ENCODE results near the gene ABLIM2. TPM values are rescaled to one million over a fixed set of nuclear protein-coding genes. Genes with fewer than 3 reads are reported as not detected.

ABLIM2 gene
- total and polyA plus RNA-seq, 2 of the 8 experiments (the other 6 are each of a cell fraction or from before 2014, with no cell fraction given) = 2.8 to 3.0 TPM

GRCh38 chr4:8028368-8028767 lies 130.2 kb downstream of the ABLIM2 start:
- Histone ChIP-seq H3K4me1 (replicated peaks in 1 of 4; ENCODE audit: control insufficient read depth in 3 of 4, insufficient read depth in 4 of 4, low read length in 3 of 4) (peaks cover 0 to 3% (median 1%) of the 10 kb centered on the region in 4 experiments; a peak in 3 of 7 replicates), H3K4me2 (ENCODE audit: insufficient read depth in 1 of 2, low read depth in 2 of 2, low read length in 2 of 2) (no peak overlapping the region), H2AFZ (ENCODE audit: low read length) (no peak overlapping the region), H3K14ac (ENCODE audit: insufficient read length) (no peak overlapping the region), H2BK120ac (replicated peaks; ENCODE audit: low read depth, low read length) (no peak overlapping the region), H3K79me1 (ENCODE audit: low read depth, low read length) (no peaks in the 10 kb centered on the region), H3K79me2 (ENCODE audit: control insufficient read depth in 1 of 2, insufficient read depth in 2 of 2, low read length in 2 of 2) (no peaks in the 10 kb centered on the region), H3K27ac (ENCODE audit: low read depth, low read length) (no peak overlapping the region), H4K91ac (replicated peaks; ENCODE audit: insufficient read length, low read length) (no peak overlapping the region), H3K9me3 (ENCODE audit: insufficient read depth in 2 of 2, low read depth in 1 of 2, low read length in 1 of 2) (no peaks in the 10 kb centered on the region), H3K23ac (ENCODE audit: insufficient read length) (no peak overlapping the region), H2BK15ac (ENCODE audit: low read length) (0 out of 2 replicates have a peak overlapping the region, but pooled peaks have one; percentile 8), H4K5ac (ENCODE audit: insufficient read length, low read depth, low read length) (no peak overlapping the region), H3K36me3 (ENCODE audit: control insufficient read depth in 2 of 4, insufficient read depth in 4 of 4, low read length in 3 of 4) (no peaks in the 10 kb centered on the region), H4K8ac (ENCODE audit: extremely low read depth, insufficient read depth, low read length) (no peak overlapping the region), H3K56ac (replicated peaks; ENCODE audit: insufficient read length, low read depth, low read length) (no peak overlapping the region), H3K4me3 (ENCODE audit: extremely low read depth in 1 of 4, insufficient read depth in 2 of 4, low read depth in 3 of 4, low read length in 4 of 4) (no peak overlapping the region), H3K18ac (ENCODE audit: extremely low read depth, low read length) (no peak overlapping the region), H2BK5ac (ENCODE audit: low read depth, low read length) (no peak overlapping the region), H2BK12ac (ENCODE audit: low read depth, low read length) (no peak overlapping the region), H2BK20ac (ENCODE audit: low read length) (no peak overlapping the region; the same call in 1 of the 2 replicates), H3K23me2 (ENCODE audit: low read depth, low read length) (peaks cover 2% of the 10 kb centered on the region; the same call in 1 of the 2 replicates), H3K9ac (replicated peaks in 1 of 4; ENCODE audit: extremely low read depth in 1 of 4, low read depth in 3 of 4, low read length in 3 of 4) (no peak overlapping the region), H3K4ac (replicated peaks; ENCODE audit: insufficient read length, low read depth, low read length) (no peak overlapping the region), H3K27me3 (replicated peaks in 1 of 4; ENCODE audit: control insufficient read depth in 3 of 4, extremely low read depth in 1 of 4, insufficient read depth in 3 of 4, low read length in 3 of 4) (no peaks in the 10 kb centered on the region; a peak in 1 of 7 replicates), H2AK5ac (ENCODE audit: low read depth, low read length) (no peak overlapping the region), H4K20me1 (replicated peaks in 1 of 2; ENCODE audit: control insufficient read depth in 1 of 2, insufficient read depth in 2 of 2, low read length in 2 of 2) (no peaks in the 10 kb centered on the region)
- ChIA-PET CTCF (ENCODE audit: partially characterized antibody) (interaction anchor here (0.6 to 1.6 kb wide), 3 partner anchors 20 to 40 kb away, joined by 3 to 5 read pairs (median 3); no protein-coding TSS in a partner anchor), POLR2A (ENCODE audit: partially characterized antibody) (no interaction called here)
- TF ChIP-seq HDAC6 (IDR thresholded peaks at IDR 0.05; ENCODE audit: low read depth, low read length) (no peak), EZH2 (IDR thresholded peaks at IDR 0.05; ENCODE audit: low read depth, low read length, severe bottlenecking) (no peak), TBP (IDR thresholded peaks at IDR 0.05; ENCODE audit: low read depth, low read length) (no peak), SAP30 (IDR thresholded peaks at IDR 0.05; ENCODE audit: insufficient read depth, insufficient replicate concordance, low read length) (no peak), SRF (IDR thresholded peaks at IDR 0.05; ENCODE audit: low read depth, low read length) (no peak), CREB1 (IDR thresholded peaks at IDR 0.05) (no peak), TCF12 (IDR thresholded peaks at IDR 0.05; ENCODE audit: low read depth, low read length) (no peak), RNF2 (IDR thresholded peaks at IDR 0.05; ENCODE audit: borderline replicate concordance, low read depth, low read length, missing control alignments, poor library complexity, severe bottlenecking) (no peak), KDM5A (IDR thresholded peaks at IDR 0.05; ENCODE audit: low read length) (no peak), HDAC2 (IDR thresholded peaks at IDR 0.05; ENCODE audit: borderline replicate concordance in 1 of 2, low read depth in 2 of 2, low read length in 2 of 2) (no peak), PHF8 (conservative IDR thresholded peaks at IDR 0.05; ENCODE audit: low read depth, low read length) (no peak), POLR2A (IDR thresholded peaks at IDR 0.05; ENCODE audit: control extremely low read depth in 1 of 2, low read depth in 2 of 2, low read length in 2 of 2) (no peak)
- FAIRE-seq = no peak
- DNase-seq (ENCODE audit: low read depth in 1 of 2, low spot score in 2 of 2) = no peak
- 92 to 100% methylated on average over 1 to 2 of the region's 2 CpGs for WGBS, 2 experiments (ENCODE audit: extremely low coverage in 1 of 2, insufficient coverage in 1 of 2, insufficient read length in 1 of 2, insufficient replicate concordance in 2 of 2, low coverage in 1 of 2, low lambda C conversion rate in 2 of 2, missing lambda C conversion rate in 1 of 2)

All from H1 (cell line).